GM12874 (cell line): ENCODE data around the gene RNF130.
A peak's percentile ranks its signal among the peaks of the same experiment; 100 is the strongest.

Experiments
- TF ChIP-seq, protein P1 (sequence below): IDR thresholded peaks from 2 replicates; pipeline ENCODE4 v1.5.1; 2011; ENCODE audit warnings: low read depth, mild to moderate bottlenecking, control low read depth, low read length, moderate library complexity; ENCODE audit not compliant: insufficient read depth

RNF130 gene

DNA sequence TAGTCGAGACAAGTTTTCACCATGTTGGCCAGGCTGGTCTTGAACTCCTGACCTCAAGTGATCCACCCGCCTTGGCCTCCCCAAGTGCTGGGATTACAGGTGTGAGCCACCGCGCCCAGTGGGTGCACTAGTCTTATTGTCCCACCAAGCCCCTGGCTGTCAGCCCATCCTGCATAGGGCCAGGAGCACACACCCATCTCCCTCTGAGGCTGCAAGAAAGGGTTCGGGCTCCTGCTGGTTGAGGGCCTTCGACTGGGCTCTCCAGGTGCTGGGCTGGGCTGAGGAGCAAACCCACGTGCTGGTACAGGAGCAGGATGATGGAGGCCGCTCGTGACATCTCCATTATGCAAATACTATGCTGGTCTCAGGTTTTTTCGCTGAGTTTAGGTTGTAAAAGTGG, 25.1 kb upstream of the RNF130 start:
- TF ChIP-seq, protein P1, sequence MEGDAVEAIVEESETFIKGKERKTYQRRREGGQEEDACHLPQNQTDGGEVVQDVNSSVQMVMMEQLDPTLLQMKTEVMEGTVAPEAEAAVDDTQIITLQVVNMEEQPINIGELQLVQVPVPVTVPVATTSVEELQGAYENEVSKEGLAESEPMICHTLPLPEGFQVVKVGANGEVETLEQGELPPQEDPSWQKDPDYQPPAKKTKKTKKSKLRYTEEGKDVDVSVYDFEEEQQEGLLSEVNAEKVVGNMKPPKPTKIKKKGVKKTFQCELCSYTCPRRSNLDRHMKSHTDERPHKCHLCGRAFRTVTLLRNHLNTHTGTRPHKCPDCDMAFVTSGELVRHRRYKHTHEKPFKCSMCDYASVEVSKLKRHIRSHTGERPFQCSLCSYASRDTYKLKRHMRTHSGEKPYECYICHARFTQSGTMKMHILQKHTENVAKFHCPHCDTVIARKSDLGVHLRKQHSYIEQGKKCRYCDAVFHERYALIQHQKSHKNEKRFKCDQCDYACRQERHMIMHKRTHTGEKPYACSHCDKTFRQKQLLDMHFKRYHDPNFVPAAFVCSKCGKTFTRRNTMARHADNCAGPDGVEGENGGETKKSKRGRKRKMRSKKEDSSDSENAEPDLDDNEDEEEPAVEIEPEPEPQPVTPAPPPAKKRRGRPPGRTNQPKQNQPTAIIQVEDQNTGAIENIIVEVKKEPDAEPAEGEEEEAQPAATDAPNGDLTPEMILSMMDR: no peak

DNA sequence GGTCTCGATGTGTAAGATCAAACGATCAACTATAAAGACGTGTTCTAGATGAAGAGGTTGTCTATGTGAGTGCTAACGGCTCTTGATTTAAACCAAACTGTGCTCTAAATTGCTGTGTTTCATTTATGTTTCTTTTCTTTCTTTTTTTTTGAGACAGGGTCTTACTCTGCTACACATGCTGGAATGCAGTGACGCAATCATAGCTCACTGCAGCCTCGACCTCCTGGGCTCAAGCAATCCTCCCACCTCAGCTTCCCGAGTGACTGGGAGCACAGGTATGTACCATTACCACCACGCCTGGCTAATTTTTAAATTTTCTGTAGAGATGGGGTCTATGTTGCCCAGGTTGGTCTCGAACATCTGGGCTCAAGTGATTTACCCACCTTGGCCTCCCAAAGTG, 24.0 kb upstream of the RNF130 start:
- TF ChIP-seq, protein P1: no peak

DNA sequence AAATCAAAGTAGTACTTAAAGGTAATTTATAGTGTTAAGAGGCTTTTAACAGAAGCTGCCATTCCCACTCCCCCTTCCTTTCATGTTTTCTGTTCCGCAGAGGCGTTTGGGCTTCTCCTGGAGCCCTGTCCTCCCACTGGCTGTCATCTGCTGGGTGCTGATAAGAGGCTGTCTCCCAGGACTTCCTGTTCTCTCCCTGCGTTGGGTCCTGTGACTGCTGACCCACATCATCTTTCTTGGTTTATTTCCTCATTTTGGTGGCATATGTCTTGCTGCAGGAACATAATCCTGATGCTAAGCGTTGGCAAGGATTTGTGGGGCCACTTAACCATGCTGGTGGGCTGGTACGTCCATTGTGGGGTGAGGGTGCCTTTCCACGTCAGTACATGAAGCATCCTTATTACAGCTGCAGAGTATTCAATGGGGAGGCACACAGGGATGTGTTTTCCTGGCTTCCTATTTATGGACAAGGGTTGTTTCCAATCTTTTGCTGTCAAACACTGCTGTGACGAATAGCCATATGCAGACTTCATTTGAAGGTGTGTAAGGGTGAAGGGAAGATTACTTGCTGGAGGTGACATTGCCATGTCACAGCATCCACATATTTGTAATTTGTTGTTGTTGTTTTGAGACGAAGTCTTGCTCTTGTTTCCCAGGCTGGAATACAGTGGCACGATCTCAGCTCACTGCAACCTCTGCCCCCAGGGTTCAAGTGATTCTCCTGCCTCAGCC, 22.3 kb upstream of the RNF130 start:
- TF ChIP-seq, protein P1: no peak

DNA sequence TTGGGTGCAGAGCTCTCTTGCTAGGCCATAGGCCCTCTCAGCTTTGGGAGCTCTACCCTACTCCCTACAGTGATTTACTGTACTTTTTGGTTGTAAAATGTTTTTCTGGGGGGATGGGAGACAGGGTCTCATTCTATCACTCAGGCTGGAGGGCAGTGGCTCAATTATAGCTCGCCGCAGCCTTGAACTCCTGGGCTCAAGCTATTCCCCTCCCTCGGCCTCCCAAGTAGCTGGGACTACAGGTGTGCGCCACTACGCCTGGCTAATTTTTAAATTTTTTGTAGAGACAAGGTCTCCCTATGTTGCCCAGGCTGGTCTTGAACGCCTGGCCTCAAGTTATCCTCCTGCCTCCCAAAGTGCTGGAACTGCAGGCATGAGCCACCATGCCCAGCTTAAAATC, 21.7 kb upstream of the RNF130 start:
- TF ChIP-seq, protein P1: no peak

DNA sequence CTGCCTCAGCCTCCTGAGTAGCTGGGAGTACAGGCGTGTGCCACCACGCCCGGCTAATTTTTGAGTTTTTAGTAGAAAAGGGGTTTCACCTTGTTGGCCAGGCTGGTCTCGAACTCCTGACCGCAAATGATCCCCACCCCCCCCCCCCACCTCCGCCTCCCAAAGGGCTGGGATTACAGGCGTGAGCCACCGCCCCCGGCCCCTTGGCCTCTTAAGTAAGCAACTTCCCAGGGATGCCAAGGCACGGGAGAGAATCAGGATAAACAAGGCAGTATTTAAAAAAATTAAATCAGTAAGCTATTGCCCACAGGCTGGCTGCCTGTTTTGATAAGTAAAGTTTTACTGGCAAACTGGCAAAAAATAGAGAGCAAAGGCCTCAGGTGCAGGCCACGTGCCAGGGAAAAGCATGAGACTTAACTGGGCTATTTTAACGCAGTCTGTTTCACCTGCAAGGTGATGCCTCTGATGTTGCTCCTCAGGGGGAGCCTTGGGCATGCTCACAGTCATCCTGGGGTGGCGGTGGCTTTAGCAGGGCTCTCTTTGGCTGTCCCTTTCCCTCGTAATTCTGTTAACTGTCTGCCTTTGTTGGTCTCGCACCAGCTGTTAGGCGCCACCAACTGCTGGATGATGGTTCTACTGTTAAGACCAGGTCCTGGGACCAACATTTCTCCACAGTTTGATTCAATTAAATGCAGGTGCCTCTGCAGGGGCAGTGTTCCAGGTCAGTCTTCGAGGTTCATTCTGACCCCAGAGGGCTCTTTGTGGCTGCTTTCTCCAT, 19.4 kb upstream of the RNF130 start:
- TF ChIP-seq, protein P1: no peak

DNA sequence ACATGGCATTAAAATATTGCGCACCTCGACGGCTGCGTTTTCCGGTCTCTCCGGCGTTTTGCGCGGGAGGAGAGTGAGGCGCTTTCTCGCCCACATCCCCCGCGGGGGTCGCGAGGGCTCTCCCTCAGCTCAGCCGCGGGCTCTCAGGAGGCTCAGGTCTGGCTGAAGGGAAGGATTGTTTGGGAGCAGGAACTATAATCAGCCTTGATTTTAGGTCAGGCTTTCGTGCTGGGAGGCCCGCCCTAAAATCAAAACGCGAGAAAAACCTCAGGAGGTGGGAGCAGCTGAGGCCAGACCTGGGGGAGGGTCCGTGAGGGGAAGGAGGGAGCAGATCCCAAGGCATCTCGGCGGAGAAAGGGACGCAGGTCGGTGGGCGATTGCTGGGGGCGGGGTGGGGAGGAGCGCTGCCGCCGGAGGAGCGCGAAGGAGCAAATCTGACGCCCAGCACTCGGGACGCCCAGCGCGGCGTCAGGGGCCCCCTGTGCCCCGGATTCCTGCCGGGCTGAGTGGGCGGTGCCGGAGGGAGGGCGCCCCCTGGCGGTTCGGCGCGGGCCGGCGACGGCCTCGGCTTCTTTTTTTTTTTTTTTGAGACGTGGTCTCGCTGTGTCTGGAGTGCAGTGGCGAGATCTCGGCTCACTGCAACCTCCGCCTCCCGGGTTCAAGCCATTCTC, 18.7 kb upstream of the RNF130 start:
- TF ChIP-seq, protein P1: peak; percentile 77

DNA sequence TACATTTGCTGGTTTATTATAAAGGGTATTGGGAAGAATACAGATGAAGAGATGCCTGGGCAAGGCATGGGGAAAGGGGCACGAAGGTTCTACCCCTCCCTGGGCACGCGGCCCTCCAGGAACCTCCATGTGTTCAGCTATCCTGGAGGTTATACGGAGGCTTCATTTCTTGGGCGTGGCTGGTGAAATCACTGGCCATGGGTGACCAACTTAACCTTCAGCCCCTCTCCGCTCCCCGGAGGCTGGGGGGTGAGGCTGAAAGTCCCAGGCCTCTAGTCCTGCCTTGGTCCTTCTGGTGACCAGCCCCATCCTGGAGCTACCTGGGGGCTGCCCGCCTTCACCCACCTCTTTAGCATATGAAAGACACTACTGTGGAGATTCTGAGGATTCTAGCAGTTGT, 17.0 kb upstream of the RNF130 start:
- TF ChIP-seq, protein P1: no peak
